Measurements from ENCODE around the gene UNKL. TPM values are rescaled to one million over a fixed set of nuclear protein-coding genes. Genes with fewer than 3 reads are reported as not detected.
"Not testable (repeated sequence)": the region's sequence is repeated elsewhere in the genome, so short reads cannot be mapped to it uniquely, and the experiment has no call there.

Gene UNKL
- total RNA-seq, 1 experiment from 2014 or later: 32.0 TPM

- not testable (repeated sequence) for H4K91ac ChIP-seq (ENCODE audit: insufficient read length, low read depth, low read length); H3K14ac ChIP-seq (ENCODE audit: insufficient read depth, low read length); H3K79me1 ChIP-seq (ENCODE audit: insufficient read depth, low read depth, low read length, poor library complexity, severe bottlenecking); H4K20me1 ChIP-seq (ENCODE audit: control insufficient read depth, insufficient read depth, insufficient read length); DNase-seq; H3K56ac ChIP-seq (ENCODE audit: insufficient read length, low read depth, low read length); H3K18ac ChIP-seq (ENCODE audit: insufficient read length, low read depth, low read length); H2BK20ac ChIP-seq (ENCODE audit: low read depth, low read length, poor library complexity, severe bottlenecking); H2BK5ac ChIP-seq (ENCODE audit: insufficient read length, low read length); H3K4me3 Mint-ChIP-seq; H3K27ac ChIP-seq (ENCODE audit: insufficient read length, low read depth, low read length); H2AK5ac ChIP-seq (ENCODE audit: insufficient read length, low read length); H3K23ac ChIP-seq (ENCODE audit: insufficient read length, low read depth, low read length); H3K4me2 ChIP-seq (ENCODE audit: insufficient read depth, insufficient read length, low read length); H2BK12ac ChIP-seq (ENCODE audit: insufficient read length, low read depth, low read length); H3K4me1 ChIP-seq (ENCODE audit: insufficient read depth, low read length); H3K27me3 ChIP-seq (ENCODE audit: insufficient read depth, low read length); H2AFZ ChIP-seq (ENCODE audit: low read length); H3T11ph ChIP-seq (ENCODE audit: low read length); H4K8ac ChIP-seq (replicated peaks; ENCODE audit: insufficient read length, low read depth, low read length); H4K5ac ChIP-seq (ENCODE audit: insufficient read length, low read depth, low read length); H3K9me3 ChIP-seq (ENCODE audit: control insufficient read depth, low read depth, low read length); H3K79me2 ChIP-seq (ENCODE audit: insufficient read depth, low read length); H3K4ac ChIP-seq (ENCODE audit: low read depth, low read length); H3K9ac ChIP-seq (ENCODE audit: extremely low read depth, insufficient read length, low read length); H2BK15ac ChIP-seq (ENCODE audit: low read depth, low read length); H2BK120ac ChIP-seq (ENCODE audit: low read depth, low read length, poor library complexity, severe bottlenecking); H3K9me3 Mint-ChIP-seq
- H3K23me2 ChIP-seq (ENCODE audit: insufficient read length, low read depth, low read length, poor library complexity, severe bottlenecking): peaks cover 12% of the 10 kb centered on the region
- Mint-ChIP-seq H3K27ac (peak overlapping the region in 1 of 3 experiments; percentile 76; a peak in 1 of 7 replicates), H3K4me1 (peaks cover 12 to 20% of the 10 kb centered on the region in 2 experiments), H3K27me3 (ENCODE audit: low read depth) (peaks cover 11% of the 10 kb centered on the region), H3K36me3 (ENCODE audit: insufficient read depth in 1 of 3, low read depth in 3 of 3) (peaks cover 2 to 22% (median 17%) of the 10 kb centered on the region in 3 experiments)
- whole genome bisulfite sequencing (ENCODE audit: extremely low coverage, insufficient read length, low lambda C conversion rate): no CpG with 5 or more reads among the region's 20 CpGs
These were observed 86.4 kb downstream of the UNKL start for GRCh38 chr16:1328136-1328535.
